ENCODE measurements around the gene ODF2L. TPM values are rescaled to one million over a fixed set of nuclear protein-coding genes. Genes with fewer than 3 reads are reported as not detected.
A peak's percentile ranks its signal among the peaks of the same experiment; 100 is the strongest.

ODF2L gene
- total and polyA plus RNA-seq, 9 of the 15 experiments (the other 6 are each of a cell fraction or from before 2014, with no cell fraction given) = 2.2 to 6.0 (median 4.7) TPM

DNA sequence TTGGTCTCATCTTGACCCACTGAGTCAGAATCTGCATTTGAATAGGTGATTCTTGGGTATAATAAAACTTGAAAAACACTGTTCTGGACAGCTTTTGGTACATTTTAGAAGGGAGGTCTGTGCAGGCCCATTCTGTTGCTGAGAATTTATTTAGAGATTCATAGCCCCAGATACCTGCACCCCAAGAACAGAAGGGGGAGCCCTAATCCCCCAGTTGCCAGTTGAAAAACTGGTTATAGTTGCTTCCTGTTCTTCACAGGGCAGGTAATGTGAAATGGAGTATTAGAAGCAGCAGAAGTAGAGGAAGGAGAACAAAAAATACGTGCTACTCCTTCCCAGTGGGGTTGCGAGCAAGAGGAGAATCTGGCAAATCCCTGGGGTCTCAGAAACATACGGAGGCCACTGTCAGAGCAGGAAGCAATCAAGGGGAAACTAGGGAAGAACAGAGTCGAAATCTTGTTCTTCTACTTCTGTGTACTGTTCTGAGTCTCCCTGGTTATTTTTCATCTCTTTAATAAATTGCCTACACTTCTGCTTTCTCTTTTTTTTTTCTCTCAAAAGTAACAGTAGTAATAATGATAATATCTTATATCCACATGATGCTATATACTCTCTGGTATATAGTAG lies 23.3 kb upstream of the ODF2L start:
- DNase-seq (ENCODE audit: extremely low read depth in 1 of 4, low spot score in 3 of 4) (peak; percentile 25 to 66 (median 42)), FAIRE-seq (peak; percentile 85), ATAC-seq (peak; percentile 89)
- H3K4me2 ChIP-seq (ENCODE audit: insufficient read depth, low read length) = no peak overlapping the region
- peak overlapping the region; percentile 37 for H2AFZ ChIP-seq (ENCODE audit: low read depth, low read length)
- H3K79me2 ChIP-seq (ENCODE audit: control insufficient read depth, insufficient read depth, low read length) = no peaks in the 10 kb centered on the region
- H3K4me3 ChIP-seq = no peak overlapping the region
- no peaks in the 10 kb centered on the region for H3K4me1 ChIP-seq (replicated peaks in 1 of 2; ENCODE audit: control insufficient read depth in 2 of 2, insufficient read depth in 2 of 2, low read length in 2 of 2)
- in situ Hi-C loops (cut with MboI) (no loop called here), intact Hi-C loops (cut with micrococcal nuclease) (loop anchor here (1.0 to 5.0 kb wide), 2 partner anchors 53 to 83 kb away; no protein-coding TSS in a partner anchor)
- WGBS (ENCODE audit: insufficient coverage, low coverage, missing lambda C conversion rate) = 31% methylated on average over 4 of the region's 4 CpGs
- no peak overlapping the region for H3K27ac ChIP-seq (ENCODE audit: extremely low read depth, low read depth, low read length)
- CTCF ChIA-PET (ENCODE audit: low intra/inter-chr PET ratio) = interaction anchor here (1.1 to 1.5 kb wide), 5 partner anchors 39 to 89 kb away, joined by 3 to 9 read pairs (median 4); no protein-coding TSS in a partner anchor
- BruUV-seq (replicated peaks) = no TSS peak
- POLR2A ChIA-PET = no interaction called here
- no peaks in the 10 kb centered on the region for H3K9me3 ChIP-seq (replicated peaks; ENCODE audit: control insufficient read depth, insufficient read depth, low read depth, low read length)
- H4K20me1 ChIP-seq (replicated peaks; ENCODE audit: control insufficient read depth, insufficient read depth, low read length) = no peaks in the 10 kb centered on the region
- H3K9ac ChIP-seq (ENCODE audit: insufficient read depth in 1 of 2, low read depth in 2 of 2, low read length in 2 of 2) = no peak overlapping the region
- peaks cover 0 to 10% of the 10 kb centered on the region in 2 experiments; a peak in 2 of 5 replicates for H3K27me3 ChIP-seq (ENCODE audit: control insufficient read depth in 2 of 2, insufficient read depth in 2 of 2, low read length in 2 of 2)
- H3K36me3 ChIP-seq (ENCODE audit: control insufficient read depth, insufficient read depth, low read length) = no peaks in the 10 kb centered on the region
- no peaks in the 10 kb centered on the region for H3K9me1 ChIP-seq (ENCODE audit: control insufficient read depth, insufficient read depth, low read length)
- TF ChIP-seq, protein P1, sequence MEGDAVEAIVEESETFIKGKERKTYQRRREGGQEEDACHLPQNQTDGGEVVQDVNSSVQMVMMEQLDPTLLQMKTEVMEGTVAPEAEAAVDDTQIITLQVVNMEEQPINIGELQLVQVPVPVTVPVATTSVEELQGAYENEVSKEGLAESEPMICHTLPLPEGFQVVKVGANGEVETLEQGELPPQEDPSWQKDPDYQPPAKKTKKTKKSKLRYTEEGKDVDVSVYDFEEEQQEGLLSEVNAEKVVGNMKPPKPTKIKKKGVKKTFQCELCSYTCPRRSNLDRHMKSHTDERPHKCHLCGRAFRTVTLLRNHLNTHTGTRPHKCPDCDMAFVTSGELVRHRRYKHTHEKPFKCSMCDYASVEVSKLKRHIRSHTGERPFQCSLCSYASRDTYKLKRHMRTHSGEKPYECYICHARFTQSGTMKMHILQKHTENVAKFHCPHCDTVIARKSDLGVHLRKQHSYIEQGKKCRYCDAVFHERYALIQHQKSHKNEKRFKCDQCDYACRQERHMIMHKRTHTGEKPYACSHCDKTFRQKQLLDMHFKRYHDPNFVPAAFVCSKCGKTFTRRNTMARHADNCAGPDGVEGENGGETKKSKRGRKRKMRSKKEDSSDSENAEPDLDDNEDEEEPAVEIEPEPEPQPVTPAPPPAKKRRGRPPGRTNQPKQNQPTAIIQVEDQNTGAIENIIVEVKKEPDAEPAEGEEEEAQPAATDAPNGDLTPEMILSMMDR (IDR thresholded peaks at IDR 0.05 in 2 of 3, conservative IDR thresholded peaks at IDR 0.05 in 1 of 3; ENCODE audit: insufficient read depth in 2 of 3, low read depth in 1 of 3, low read length in 3 of 3) = peak; percentile 69 to 87 (median 86)
- TF ChIP-seq ETV1 (tag; conservative IDR thresholded peaks at IDR 0.05; ENCODE audit: low read depth) (0 out of 2 replicates have a peak, but pooled peaks have one; percentile 28), RB1 (IDR thresholded peaks at IDR 0.05; ENCODE audit: low read depth) (0 out of 2 replicates have a peak, but pooled peaks have one; percentile 26), ARID2 (IDR thresholded peaks at IDR 0.05) (peak; percentile 45; the same call in 1 of the 2 replicates), SOX6 (IDR thresholded peaks at IDR 0.05) (0 out of 2 replicates have a peak, but pooled peaks have one; percentile 8), RAD21 (CRISPR knock-in tag; conservative IDR thresholded peaks at IDR 0.05 in 1 of 2, IDR thresholded peaks at IDR 0.05 in 1 of 2) (peak; percentile 81 to 94), SMC3 (conservative IDR thresholded peaks at IDR 0.05; ENCODE audit: insufficient read depth, low read depth, low read length) (peak; percentile 72), NR1H2 (CRISPR knock-in tag; IDR thresholded peaks at IDR 0.05) (no peak), KDM1A (IDR thresholded peaks at IDR 0.05) (no peak), HDAC6 (IDR thresholded peaks at IDR 0.05; ENCODE audit: low read depth, low read length) (no peak)
- TF ChIP-seq, protein P2, sequence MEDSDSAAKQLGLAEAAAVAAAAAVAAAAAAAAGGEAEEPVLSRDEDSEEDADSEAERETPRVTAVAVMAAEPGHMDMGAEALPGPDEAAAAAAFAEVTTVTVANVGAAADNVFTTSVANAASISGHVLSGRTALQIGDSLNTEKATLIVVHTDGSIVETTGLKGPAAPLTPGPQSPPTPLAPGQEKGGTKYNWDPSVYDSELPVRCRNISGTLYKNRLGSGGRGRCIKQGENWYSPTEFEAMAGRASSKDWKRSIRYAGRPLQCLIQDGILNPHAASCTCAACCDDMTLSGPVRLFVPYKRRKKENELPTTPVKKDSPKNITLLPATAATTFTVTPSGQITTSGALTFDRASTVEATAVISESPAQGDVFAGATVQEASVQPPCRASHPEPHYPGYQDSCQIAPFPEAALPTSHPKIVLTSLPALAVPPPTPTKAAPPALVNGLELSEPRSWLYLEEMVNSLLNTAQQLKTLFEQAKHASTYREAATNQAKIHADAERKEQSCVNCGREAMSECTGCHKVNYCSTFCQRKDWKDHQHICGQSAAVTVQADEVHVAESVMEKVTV (CRISPR knock-in tag; IDR thresholded peaks at IDR 0.05) = peak; percentile 65
